ENCODE measurements around the gene PIF1.
"Not testable (repeated sequence)": the region's sequence is repeated elsewhere in the genome, so short reads cannot be mapped to it uniquely, and the experiment has no call there.

PIF1 gene

GRCh38 chr15:64847016-64847415 is 21.6 kb upstream of the PIF1 start:
- DNase-seq = no peak

GRCh38 chr15:64845831-64846595 is 20.6 kb upstream of the PIF1 start:
- no peak for DNase-seq

- no peak for DNase-seq
These were observed 19.8 kb upstream of the PIF1 start for GRCh38 chr15:64845183-64845611.

- DNase-seq = no peak
These were observed 19.2 kb upstream of the PIF1 start for GRCh38 chr15:64844576-64845145.

- no peak for DNase-seq
These were observed 18.5 kb upstream of the PIF1 start for GRCh38 chr15:64843991-64844390.

GRCh38 chr15:64842986-64843561 is 17.6 kb upstream of the PIF1 start:
- DNase-seq = peak; percentile 57

GRCh38 chr15:64842096-64842939 is 16.9 kb upstream of the PIF1 start:
- DNase-seq = peak; percentile 30

- peak; percentile 96 for DNase-seq
These were observed 16.1 kb upstream of the PIF1 start, which contains the start of gene PLEKHO2 for GRCh38 chr15:64841344-64842095. TSS of gene PLEKHO2 (plus strand) at chr15:64841915. CDS start at chr15:64842017, 102 bp downstream.

GRCh38 chr15:64841060-64841343 is 15.6 kb upstream of the PIF1 start:
- no peak for DNase-seq

- DNase-seq = no peak
These were observed 12.1 kb upstream of the PIF1 start for GRCh38 chr15:64837502-64837901.

GRCh38 chr15:64836023-64836536 is 10.6 kb upstream of the PIF1 start:
- DNase-seq = no peak

- DNase-seq = no peak
These were observed 8.2 kb upstream of the PIF1 start for GRCh38 chr15:64833690-64834089.

GRCh38 chr15:64828985-64829384 is 3.5 kb upstream of the PIF1 start:
- peak; percentile 63 for DNase-seq

GRCh38 chr15:64824929-64825430 is 467 bp downstream of the PIF1 start:
- DNase-seq = no peak

- DNase-seq = no peak
These were observed 9.0 kb downstream of the PIF1 start for GRCh38 chr15:64816452-64816851.

GRCh38 chr15:64814965-64815364 is 10.5 kb downstream of the PIF1 start:
- DNase-seq = not testable (repeated sequence)

GRCh38 chr15:64814283-64814682 is 11.2 kb downstream of the PIF1 start:
- DNase-seq = not testable (repeated sequence)

- peak; percentile 34 for DNase-seq
These were observed 12.4 kb downstream of the PIF1 start for GRCh38 chr15:64813075-64813474.

GRCh38 chr15:64810497-64811326 is 14.7 kb downstream of the PIF1 start:
- no peak for DNase-seq

- peak; percentile 69 for DNase-seq
These were observed 15.6 kb downstream of the PIF1 start for GRCh38 chr15:64809649-64810496.

Data from fibroblast of skin of back (primary cell).